GM12878 (cell line): Measurements from ENCODE around the gene COL4A2. TPM values are rescaled to one million over a fixed set of nuclear protein-coding genes. Genes with fewer than 3 reads are reported as not detected.

Source experiments
- ATAC-seq: fragments of 200-7000 bp; cut with Tn5 transposase; 3 replicates; pipeline ENCODE4 v1.9.1; 2020; ENCODE audit warnings: mild to moderate bottlenecking, moderate library complexity
- BruUV-seq: library from RNA; stranded (reverse); fragments of 400-500 nt; replicated peaks from 2 replicates; lab custom pipeline; 2021; lab: Mats Ljungman, UMichigan
- CTCF ChIA-PET: fragments of 300-600 bp; sonication (Branson Sonifier 250); formaldehyde crosslinking; extraction: SDS; loops from one replicate; lab custom pipeline; 2021; ENCODE audit warnings: inconsistent platforms; lab: Yijun Ruan, JAX
- POLR2A ChIA-PET: fragments of 350-600 bp; formaldehyde crosslinking; extraction: SDS; loops from one replicate; lab custom pipeline; 2021; ENCODE audit warnings: inconsistent platforms; lab: Charles Lee
- RAD21 ChIA-PET: fragments of 300-600 bp; sonication (Branson Sonifier 250); formaldehyde crosslinking; loops from one replicate; lab custom pipeline; 2023; ENCODE audit warnings: antibody characterized with exemption; ENCODE audit not compliant: unreplicated experiment; lab: Charles Lee
- SMC1A ChIA-PET: fragments of 300-600 bp; sonication (Branson Sonifier 250); formaldehyde crosslinking; loops from one replicate; lab custom pipeline; 2023; ENCODE audit not compliant: unreplicated experiment, uncharacterized antibody; lab: Charles Lee
- DNase-seq: peaks from one replicate; pipeline ENCODE4 v3.0.0-alpha.2; 2011; ENCODE audit warnings: low read depth, low spot score
- FAIRE-seq: peaks from 3 replicates; lab custom pipeline; 2011; peaks lifted over from hg19 to GRCh38; lab: Jason Lieb, UNC
- H2AFZ ChIP-seq: 2 replicates; pipeline ENCODE4 v1.6.0; 2011; ENCODE audit warnings: low read depth, low read length, control low read depth; ENCODE audit not compliant: control insufficient read depth
- H3K27ac ChIP-seq: 2 replicates; pipeline ENCODE4 v1.5.1; 2011; ENCODE audit warnings: control low read depth; ENCODE audit not compliant: control insufficient read depth, insufficient read depth
- H3K27me3 ChIP-seq, 2 experiments: replicated peaks in 1 of 2; 2 replicates each; pipeline versions ENCODE4 v1.6.0 to v1.6.1; 2011; ENCODE audit warnings: low read length in 1 of 2; ENCODE audit not compliant: control insufficient read depth in 2 of 2, insufficient read depth in 2 of 2
- H3K36me3 ChIP-seq, 2 experiments: 2 replicates each; pipeline ENCODE4 v1.5.1; 2011; ENCODE audit warnings: low read length in 1 of 2; ENCODE audit not compliant: control insufficient read depth in 2 of 2, insufficient read depth in 2 of 2
- H3K4me1 ChIP-seq: 2 replicates; pipeline ENCODE4 v1.6.1; 2011; ENCODE audit warnings: mild to moderate bottlenecking, low read length, moderate library complexity, mixed read lengths; ENCODE audit not compliant: control insufficient read depth, insufficient read depth
- H3K4me2 ChIP-seq: 2 replicates; pipeline ENCODE4 v1.6.0; 2011; ENCODE audit warnings: control low read depth; ENCODE audit not compliant: control insufficient read depth, insufficient read depth
- H3K4me3 ChIP-seq: fragments of 200-600 bp; sonication (generic); 2 replicates; pipeline ENCODE4 v1.5.1; 2016
- H3K79me2 ChIP-seq: 2 replicates; pipeline ENCODE4 v1.6.0; 2011; ENCODE audit warnings: low read length; ENCODE audit not compliant: control insufficient read depth, insufficient read depth
- H3K9ac ChIP-seq: 2 replicates; pipeline ENCODE4 v1.8.0; 2011; ENCODE audit warnings: low read length, control low read depth, mixed read lengths; ENCODE audit not compliant: control insufficient read depth, insufficient read depth
- H3K9me3 ChIP-seq: replicated peaks from 3 replicates; pipeline ENCODE4 v1.5.1; 2011; ENCODE audit warnings: mild to moderate bottlenecking, low read length; ENCODE audit not compliant: control insufficient read depth, insufficient read depth
- H4K20me1 ChIP-seq: 2 replicates; pipeline ENCODE4 v1.6.0; 2011; ENCODE audit not compliant: control insufficient read depth, insufficient read depth
- CBX3 ChIP-seq: fragments of 200-600 bp; sonication (generic); IDR thresholded peaks from 2 replicates; pipeline ENCODE4 v1.6.1; 2016; ENCODE audit warnings: low read depth, borderline replicate concordance
- FOXK2 ChIP-seq: fragments of 450-650 bp; IDR thresholded peaks from 2 replicates; pipeline ENCODE4 v1.6.1; 2017; ENCODE audit warnings: mild to moderate bottlenecking, moderate library complexity
- MYB ChIP-seq: fragments of 150-350 bp; IDR thresholded peaks from 2 replicates; pipeline ENCODE4 v1.6.1; 2014; ENCODE audit warnings: mild to moderate bottlenecking, low read depth, low read length, borderline replicate concordance
- MYC ChIP-seq: IDR thresholded peaks from 2 replicates; pipeline ENCODE4 v1.6.1; 2011; ENCODE audit warnings: mild to moderate bottlenecking, low read length, moderate library complexity, inconsistent platforms; ENCODE audit not compliant: insufficient read depth, insufficient replicate concordance, insufficient read length, severe bottlenecking
- NR2C2 ChIP-seq: IDR thresholded peaks from 2 replicates; pipeline ENCODE4 v1.6.1; 2011; ENCODE audit warnings: borderline replicate concordance, low read depth; ENCODE audit not compliant: control insufficient read depth, insufficient read length
- PAX8 ChIP-seq: fragments of 450-650 bp; IDR thresholded peaks from 2 replicates; pipeline ENCODE4 v1.6.1; 2017; ENCODE audit warnings: mild to moderate bottlenecking, moderate library complexity
- POU2F2 ChIP-seq: IDR thresholded peaks from 3 replicates; pipeline ENCODE4 v1.6.1; 2011; ENCODE audit warnings: low read depth, mild to moderate bottlenecking, low read length, borderline replicate concordance
- PRDM15 ChIP-seq: fragments of 450-650 bp; formaldehyde crosslinking; IDR thresholded peaks from 2 replicates; pipeline ENCODE4 v1.4.0; 2020; ENCODE audit warnings: mild to moderate bottlenecking, moderate library complexity
- REST ChIP-seq: IDR thresholded peaks from 2 replicates; pipeline ENCODE4 v1.6.1; 2012; ENCODE audit warnings: mild to moderate bottlenecking, low read depth, low read length
- SMAD1 ChIP-seq: fragments of 450-650 bp; IDR thresholded peaks from 2 replicates; pipeline ENCODE4 v1.6.1; 2018; ENCODE audit warnings: mild to moderate bottlenecking, low read depth; ENCODE audit not compliant: partially characterized antibody
- SRF ChIP-seq, 2 experiments: IDR thresholded peaks; 2 replicates each; pipeline ENCODE4 v1.6.1; 2011; ENCODE audit warnings: low read depth in 2 of 2, low read length in 2 of 2, mild to moderate bottlenecking in 1 of 2, moderate library complexity in 1 of 2
- TAF1 ChIP-seq: IDR thresholded peaks from 2 replicates; pipeline ENCODE4 v1.6.1; 2011; ENCODE audit warnings: mild to moderate bottlenecking, low read depth, low read length, borderline replicate concordance
- ZNF207 ChIP-seq: fragments of 450-650 bp; IDR thresholded peaks from 2 replicates; pipeline ENCODE4 v1.6.1; 2014; ENCODE audit warnings: antibody characterized with exemption, mild to moderate bottlenecking, borderline replicate concordance
- ZNF274 ChIP-seq: IDR thresholded peaks from one replicate; pipeline ENCODE4 v1.8.0; 2011; ENCODE audit not compliant: insufficient read length, insufficient read depth
- WGBS: methylation state at CpG from one replicate; pipeline ENCODE4 v1.1.6; 2016; ENCODE audit warnings: low lambda C conversion rate; ENCODE audit not compliant: insufficient replicate concordance, insufficient coverage; ENCODE audit errors: missing lambda C conversion rate; 5-methylcytosine and 5-hydroxymethylcytosine counted together
- in situ Hi-C: fragments of 300-500 bp; cut with MboI; formaldehyde crosslinking; loops from 9 replicates; pipeline ENCODE4 v1.14.3; 2018; ENCODE audit warnings: mixed read lengths
- intact Hi-C: fragments of 100-400 bp; cut with micrococcal nuclease; formaldehyde crosslinking; loops from one replicate; pipeline ENCODE4 v1.14.2; 2022; ENCODE audit not compliant: unreplicated experiment
- polyA plus RNA-seq, 11 experiments: library from polyadenylated mRNA; depleted of rRNA in 4 of 11; unstranded in 6 of 11; stranded (reverse) in 5 of 11; fragments of >200 nt; fragmentation: Nextera tagmentation in 4 of 11; fragmentation: Illumina TruSeq in 1 of 11; extraction: Ambion mirVana in 4 of 11; extraction: Trizol in 1 of 11; gene quantifications; 1 replicate in 1 of 11; 2 replicates in 10 of 11; pipeline versions ENCODE4 v1.2.1 to v1.2.3, GENCODE V29; 2011 to 2016; ENCODE audit warnings: inconsistent platforms in 2 of 11, missing spikeins in 2 of 11, low read depth in 1 of 11
- total RNA-seq, 4 experiments: library from RNA; depleted of rRNA in 3 of 4; stranded (reverse); fragments of >200 nt in 3 of 4; fragmentation: Illumina TruSeq in 1 of 4; extraction: Trizol in 1 of 4; gene quantifications; 2 replicates each; pipeline versions ENCODE4 v1.2.1 to v1.2.3, GENCODE V29; 2013 to 2021
- TF ChIP-seq, protein P1 (sequence below): IDR thresholded peaks from 2 replicates; pipeline ENCODE4 v1.6.1; 2011; ENCODE audit warnings: borderline replicate concordance, low read depth, mild to moderate bottlenecking, moderate library complexity, mixed read lengths, low read length; ENCODE audit not compliant: insufficient read depth; ENCODE audit errors: extremely low read length

Gene COL4A2
- total and polyA plus RNA-seq, 10 of the 15 experiments (the other 5 are each of a cell fraction or from before 2014, with no cell fraction given), result 0.16 to 1.6 (median 0.62) TPM; not detected in 3

GRCh38 chr13:110454956-110455355 lies 147.9 kb downstream of the COL4A2 start:
- no peak for DNase-seq
- Histone ChIP-seq H3K79me2 (no peaks in the 10 kb centered on the region), H3K9me3 (no peaks in the 10 kb centered on the region), H3K4me1 (peaks cover 4% of the 10 kb centered on the region; the same call in 1 of the 2 replicates), H3K27ac (no peak overlapping the region), H4K20me1 (no peaks in the 10 kb centered on the region), H3K4me3 (no peak overlapping the region), H2AFZ (no peak overlapping the region), H3K9ac (no peak overlapping the region), H3K4me2 (no peak overlapping the region)
- no TSS peak for BruUV-seq
- in situ Hi-C loops (no loop called here), intact Hi-C loops (no loop called here)
- no peak for ATAC-seq
- CTCF ChIA-PET, result interaction anchor here (0.9 to 4.2 kb wide), 44 partner anchors 8 to 424 kb away, joined by 3 to 55 read pairs (median 7); partner anchors contain the start of genes NAXD and RAB20
- no peak for TF ChIP-seq SMAD1
- no peak for TF ChIP-seq MYB
- TF ChIP-seq PRDM15 (CRISPR knock-in tag), result no peak
- TF ChIP-seq REST, result no peak
- no peak for TF ChIP-seq TAF1
- no peak for TF ChIP-seq POU2F2
- TF ChIP-seq, protein P1, sequence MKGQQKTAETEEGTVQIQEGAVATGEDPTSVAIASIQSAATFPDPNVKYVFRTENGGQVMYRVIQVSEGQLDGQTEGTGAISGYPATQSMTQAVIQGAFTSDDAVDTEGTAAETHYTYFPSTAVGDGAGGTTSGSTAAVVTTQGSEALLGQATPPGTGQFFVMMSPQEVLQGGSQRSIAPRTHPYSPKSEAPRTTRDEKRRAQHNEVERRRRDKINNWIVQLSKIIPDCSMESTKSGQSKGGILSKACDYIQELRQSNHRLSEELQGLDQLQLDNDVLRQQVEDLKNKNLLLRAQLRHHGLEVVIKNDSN, result no peak
- no peak for TF ChIP-seq CBX3
- no peak for TF ChIP-seq NR2C2
- no peak for TF ChIP-seq ZNF207
- TF ChIP-seq FOXK2, result no peak
- TF ChIP-seq ZNF274, result no peak
- TF ChIP-seq SRF (IDR thresholded peaks at IDR 0.05; ENCODE audit: low read depth in 2 of 2, low read length in 2 of 2), result no peak
- no peak for TF ChIP-seq MYC
- no peak for TF ChIP-seq PAX8
- TF ChIP-seq, all 136 proteins: peak for 0
- Histone ChIP-seq H3K36me3 (no peaks in the 10 kb centered on the region), H3K27me3 (no peaks in the 10 kb centered on the region)
- ChIA-PET POLR2A (interaction anchor here (0.9 to 1.7 kb wide), 4 partner anchors 9 to 260 kb away, joined by 4 to 5 read pairs (median 4); partner anchors contain the start of gene RAB20), RAD21 (interaction anchor here (1.0 to 2.6 kb wide), 24 partner anchors 11 to 460 kb away, joined by 3 to 28 read pairs (median 9); no protein-coding TSS in a partner anchor), SMC1A (interaction anchor here (0.6 to 3.1 kb wide), 30 partner anchors 7 to 1989 kb away, joined by 3 to 38 read pairs (median 5); partner anchors contain the start of genes NAXD and RAB20)
- 49% methylated on average over 14 of the region's 14 CpGs for WGBS
- FAIRE-seq, result no peak
